Measurements from ENCODE around the gene DYSF. TPM values are rescaled to one million over a fixed set of nuclear protein-coding genes. Genes with fewer than 3 reads are reported as not detected.

DYSF gene
- polyA plus RNA-seq, 1 of the 3 experiments (the other 2 are of a cell fraction): 0.10 TPM

- H3K9ac ChIP-seq: no peak overlapping the region
- ChIA-PET CTCF (no interaction called here), POLR2A (no interaction called here)
- no peaks in the 10 kb centered on the region for H3K9me2 ChIP-seq
- 26% methylated on average over 10 of the region's 15 CpGs for WGBS (ENCODE audit: low lambda C conversion rate)
- H2AFZ ChIP-seq (ENCODE audit: low read depth): no peak overlapping the region
- no peak overlapping the region for H3K27ac ChIP-seq (ENCODE audit: low read depth in 2 of 2, low read length in 1 of 2)
- no peaks in the 10 kb centered on the region for H4K20me1 ChIP-seq (ENCODE audit: insufficient read depth)
- no peaks in the 10 kb centered on the region for H3K9me3 ChIP-seq
- H3K27me3 ChIP-seq (ENCODE audit: insufficient read depth): no peaks in the 10 kb centered on the region; the same call in 1 of the 2 replicates
- no peaks in the 10 kb centered on the region for H3K36me3 ChIP-seq (replicated peaks in 1 of 2; ENCODE audit: control insufficient read depth in 1 of 2, insufficient read depth in 2 of 2, low read length in 1 of 2)
- no peaks in the 10 kb centered on the region for H3F3A ChIP-seq (replicated peaks; ENCODE audit: insufficient read depth)
- peak; percentile 19 for DNase-seq
- no peak for TF ChIP-seq TCF12 (IDR thresholded peaks at IDR 0.05)
- no peak for TF ChIP-seq RAD21 (IDR thresholded peaks at IDR 0.05; ENCODE audit: low read length)
- TF ChIP-seq NFIC (IDR thresholded peaks at IDR 0.05; ENCODE audit: borderline replicate concordance): no peak
- TF ChIP-seq RCOR1 (IDR thresholded peaks at IDR 0.05; ENCODE audit: low read length): no peak
- TF ChIP-seq FOSL2 (IDR thresholded peaks at IDR 0.05; ENCODE audit: borderline replicate concordance, low read depth): no peak
- TF ChIP-seq USF1 (IDR thresholded peaks at IDR 0.05; ENCODE audit: borderline replicate concordance, low read depth): no peak
- TF ChIP-seq EP300 (IDR thresholded peaks at IDR 0.05; ENCODE audit: borderline replicate concordance in 1 of 2, low read depth in 1 of 2, low read length in 1 of 2): no peak
- TF ChIP-seq SMC3 (IDR thresholded peaks at IDR 0.05; ENCODE audit: low read depth, low read length): no peak
- no peak for TF ChIP-seq EZH2phosphoT487 (IDR thresholded peaks at IDR 0.05; ENCODE audit: borderline replicate concordance, low read depth)
- no peak for TF ChIP-seq RXRA (IDR thresholded peaks at IDR 0.05; ENCODE audit: borderline replicate concordance, low read depth)
- no peak for TF ChIP-seq JUND (IDR thresholded peaks at IDR 0.05)
- no peak for TF ChIP-seq CHD2 (IDR thresholded peaks at IDR 0.05; ENCODE audit: low read length, partially characterized antibody)
- TF ChIP-seq GABPA (IDR thresholded peaks at IDR 0.05; ENCODE audit: low read depth): no peak
- no peak for TF ChIP-seq ELF1 (IDR thresholded peaks at IDR 0.05)
- TF ChIP-seq MEF2A (IDR thresholded peaks at IDR 0.05; ENCODE audit: borderline replicate concordance, low read depth): no peak
- TF ChIP-seq MAX (IDR thresholded peaks at IDR 0.05; ENCODE audit: low read depth): no peak
- no peak for TF ChIP-seq MXI1 (IDR thresholded peaks at IDR 0.05; ENCODE audit: low read depth, low read length)
- H3K79me2 ChIP-seq (ENCODE audit: insufficient read depth): no peaks in the 10 kb centered on the region
- H3K4me2 ChIP-seq: no peak overlapping the region
- no peak overlapping the region for H3K4me3 ChIP-seq (ENCODE audit: low read depth in 2 of 2, low read length in 1 of 2)
- H3K4me1 ChIP-seq (ENCODE audit: control insufficient read depth in 1 of 2, insufficient read depth in 2 of 2, low read depth in 1 of 2, low read length in 1 of 2): no peaks in the 10 kb centered on the region
Measured at GRCh38 chr2:71667256-71668182, 214.2 kb downstream of the DYSF start.

GRCh38 chr2:71668326-71669057 is 215.1 kb downstream of the DYSF start:
- Histone ChIP-seq H3K9me2 (no peaks in the 10 kb centered on the region), H3K4me3 (ENCODE audit: low read depth in 2 of 2, low read length in 1 of 2) (no peak overlapping the region), H3F3A (replicated peaks; ENCODE audit: insufficient read depth) (no peaks in the 10 kb centered on the region), H3K36me3 (replicated peaks in 1 of 2; ENCODE audit: control insufficient read depth in 1 of 2, insufficient read depth in 2 of 2, low read length in 1 of 2) (no peaks in the 10 kb centered on the region), H3K9ac (no peak overlapping the region), H3K79me2 (ENCODE audit: insufficient read depth) (no peaks in the 10 kb centered on the region), H3K9me3 (no peaks in the 10 kb centered on the region), H3K27me3 (ENCODE audit: insufficient read depth) (no peaks in the 10 kb centered on the region; the same call in 1 of the 2 replicates), H3K4me2 (no peak overlapping the region), H2AFZ (ENCODE audit: low read depth) (no peak overlapping the region), H3K4me1 (ENCODE audit: control insufficient read depth in 1 of 2, insufficient read depth in 2 of 2, low read depth in 1 of 2, low read length in 1 of 2) (no peaks in the 10 kb centered on the region), H4K20me1 (ENCODE audit: insufficient read depth) (no peaks in the 10 kb centered on the region), H3K27ac (ENCODE audit: low read depth in 2 of 2, low read length in 1 of 2) (no peak overlapping the region)
- WGBS (ENCODE audit: low lambda C conversion rate): 48% methylated on average over 12 of the region's 17 CpGs
- peak; percentile 12 for DNase-seq
- POLR2A ChIA-PET: no interaction called here
- CTCF ChIA-PET: no interaction called here
- no peak for TF ChIP-seq YY1 (IDR thresholded peaks at IDR 0.05; ENCODE audit: low read depth)
- TF ChIP-seq CTCF (IDR thresholded peaks at IDR 0.05): no peak
- TF ChIP-seq TEAD4 (IDR thresholded peaks at IDR 0.05; ENCODE audit: borderline replicate concordance, insufficient read depth): no peak
- TF ChIP-seq POLR2AphosphoS5 (IDR thresholded peaks at IDR 0.05; ENCODE audit: low read depth, low read length): no peak
- TF ChIP-seq EP300 (IDR thresholded peaks at IDR 0.05; ENCODE audit: borderline replicate concordance in 1 of 2, low read depth in 1 of 2, low read length in 1 of 2): no peak
- TF ChIP-seq USF1 (IDR thresholded peaks at IDR 0.05; ENCODE audit: borderline replicate concordance, low read depth): no peak
- TF ChIP-seq NRF1 (IDR thresholded peaks at IDR 0.05; ENCODE audit: low read depth, low read length): no peak
- no peak for TF ChIP-seq FOXJ3 (CRISPR knock-in tag; IDR thresholded peaks at IDR 0.05)
- no peak for TF ChIP-seq RAD21 (IDR thresholded peaks at IDR 0.05; ENCODE audit: low read length)
- no peak for TF ChIP-seq SMC3 (IDR thresholded peaks at IDR 0.05; ENCODE audit: low read depth, low read length)
